ENCODE measurements around the gene AK9. TPM values are rescaled to one million over a fixed set of nuclear protein-coding genes. Genes with fewer than 3 reads are reported as not detected.

AK9 gene
- total RNA-seq, 1 donor from 2014 or later: 10.4 TPM

- no peak for DNase-seq (ENCODE audit: low read depth)
These were observed 242.4 kb downstream of the AK9 start for GRCh38 chr6:109448615-109449014.

GRCh38 chr6:109447878-109448555 lies 243.0 kb downstream of the AK9 start:
- no peak for DNase-seq (ENCODE audit: low read depth)

- no peak for DNase-seq (ENCODE audit: low read depth)
These were observed 243.9 kb downstream of the AK9 start for GRCh38 chr6:109447087-109447486.

GRCh38 chr6:109446541-109446940 lies 244.5 kb downstream of the AK9 start:
- DNase-seq (ENCODE audit: low read depth): no peak

- no peak for DNase-seq (ENCODE audit: low read depth)
These were observed 244.9 kb downstream of the AK9 start for GRCh38 chr6:109446072-109446471.

DNA sequence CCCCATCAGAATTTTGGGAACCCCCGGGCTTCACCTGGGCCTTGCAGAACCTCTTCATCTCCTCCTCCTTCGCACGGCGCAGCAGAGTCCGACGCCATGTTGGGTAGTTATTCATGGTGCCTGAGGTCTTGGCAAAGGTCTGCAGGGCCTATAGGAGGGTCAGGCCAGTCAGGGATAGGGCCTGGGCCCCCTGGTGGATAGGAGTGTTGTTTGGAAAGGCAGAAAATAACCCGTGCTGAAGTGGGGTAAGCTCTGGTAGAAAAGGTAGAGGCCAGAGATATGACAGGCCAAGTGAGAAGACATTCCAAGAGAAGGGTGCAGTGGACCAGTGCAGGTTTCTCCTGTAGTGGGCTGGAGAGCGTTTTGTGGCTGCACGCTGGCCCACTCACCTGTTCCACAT lies 245.6 kb downstream of the AK9 start:
- no peak for DNase-seq (ENCODE audit: low read depth)

- no peak for DNase-seq (ENCODE audit: low read depth)
These were observed 247.5 kb downstream of the AK9 start for GRCh38 chr6:109443425-109443950.

Other genes with a start within 250 kb of the AK9 start
- gene MICAL1, start 235.4 kb downstream of the AK9 start, total RNA-seq: 170 and 187 TPM in 2 replicates
- gene ZBTB24, start 208.0 kb downstream of the AK9 start, total RNA-seq: 9.6 and 9.8 TPM in 2 replicates
- gene FIG4, start 94 bp upstream of the AK9 start, total RNA-seq: 11.7 and 13.6 TPM in 2 replicates